ENCODE data around the gene MOCS3.

DNA sequence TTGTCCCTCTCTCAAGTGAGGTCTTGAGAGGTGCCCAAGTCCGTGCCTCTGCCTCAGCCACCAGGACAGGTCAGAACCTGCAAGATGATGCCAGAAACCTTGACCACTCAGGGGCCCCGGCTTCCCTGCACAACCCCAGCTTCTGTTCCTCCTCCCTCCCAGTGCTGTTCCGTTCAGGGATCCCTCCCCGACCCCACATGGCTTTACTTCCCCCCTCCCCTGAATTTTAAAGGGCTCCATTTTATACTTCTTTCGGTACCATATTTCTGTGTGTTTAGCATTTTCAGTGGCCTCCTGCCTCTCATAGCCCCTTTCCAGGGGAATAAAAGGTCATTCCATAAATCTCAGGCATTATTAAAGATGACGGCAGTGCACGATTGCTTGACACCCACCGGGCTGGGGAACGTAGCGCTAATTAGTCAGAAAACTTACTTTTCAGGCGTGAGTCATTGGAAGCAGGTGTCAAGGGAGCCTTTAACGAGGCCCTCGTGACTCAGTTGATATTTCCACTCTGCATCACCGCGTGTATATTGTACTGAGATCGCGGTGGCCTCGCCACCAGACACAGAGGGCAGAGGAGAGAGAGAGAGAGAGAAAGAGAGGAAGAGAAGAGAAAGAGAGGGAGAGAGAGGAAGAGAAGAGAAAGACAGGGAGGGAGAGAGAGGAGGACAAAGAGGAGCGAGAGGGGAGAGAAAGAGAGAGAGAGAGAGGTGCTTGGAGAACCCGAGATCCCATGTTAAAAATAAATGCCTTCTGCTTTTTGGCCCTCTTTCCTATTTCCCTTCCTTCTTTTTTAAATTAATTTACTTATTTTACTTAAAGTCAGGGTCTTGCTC lies 43.0 kb downstream of the MOCS3 start:
- no peak for TF ChIP-seq POLR2A (IDR thresholded peaks at IDR 0.05)
- no peak for TF ChIP-seq CTCF (IDR thresholded peaks at IDR 0.05)
- no peak for TF ChIP-seq EP300 (IDR thresholded peaks at IDR 0.05)

All from ovary (tissue), 3 donors.